ENCODE data around the gene TGFBR1.

TGFBR1 gene

GRCh38 chr9:99108131-99108530 is 3.2 kb downstream of the TGFBR1 start:
- DNase-seq, result no peak

- peak; percentile 77 for DNase-seq
Observed at GRCh38 chr9:99109522-99109921, 4.6 kb downstream of the TGFBR1 start.

- DNase-seq, result no peak
Observed at GRCh38 chr9:99112750-99113413, 8.0 kb downstream of the TGFBR1 start.

- no peak for DNase-seq
Observed at GRCh38 chr9:99113414-99114048, 8.6 kb downstream of the TGFBR1 start.

GRCh38 chr9:99114049-99114440 is 9.1 kb downstream of the TGFBR1 start:
- DNase-seq, result no peak

GRCh38 chr9:99114846-99115500 is 10.1 kb downstream of the TGFBR1 start:
- DNase-seq, result no peak

GRCh38 chr9:99116003-99116411 is 11.1 kb downstream of the TGFBR1 start:
- DNase-seq, result peak; percentile 38

GRCh38 chr9:99118782-99119466 is 14.0 kb downstream of the TGFBR1 start:
- DNase-seq, result no peak

GRCh38 chr9:99119976-99120655 is 15.2 kb downstream of the TGFBR1 start:
- no peak for DNase-seq

GRCh38 chr9:99121604-99122003 is 16.7 kb downstream of the TGFBR1 start:
- DNase-seq, result no peak

- no peak for DNase-seq
Observed at GRCh38 chr9:99124534-99125255, 19.8 kb downstream of the TGFBR1 start.

GRCh38 chr9:99125446-99125845 is 20.5 kb downstream of the TGFBR1 start:
- no peak for DNase-seq

GRCh38 chr9:99126312-99126711 is 21.4 kb downstream of the TGFBR1 start:
- peak; percentile 24 for DNase-seq

GRCh38 chr9:99127356-99128132 is 22.6 kb downstream of the TGFBR1 start:
- peak; percentile 85 for DNase-seq

GRCh38 chr9:99128133-99128406 is 23.2 kb downstream of the TGFBR1 start:
- DNase-seq, result no peak

- no peak for DNase-seq
Observed at GRCh38 chr9:99129091-99129490, 24.2 kb downstream of the TGFBR1 start.

- DNase-seq, result no peak
Observed at GRCh38 chr9:99130069-99130468, 25.2 kb downstream of the TGFBR1 start.

- DNase-seq, result no peak
Observed at GRCh38 chr9:99133145-99133544, 28.2 kb downstream of the TGFBR1 start.

GRCh38 chr9:99134893-99135341 is 30.0 kb downstream of the TGFBR1 start:
- DNase-seq, result peak; percentile 85

GRCh38 chr9:99135456-99135855 is 30.5 kb downstream of the TGFBR1 start:
- DNase-seq, result no peak

- DNase-seq, result no peak
Observed at GRCh38 chr9:99137225-99137624, 32.3 kb downstream of the TGFBR1 start.

- no peak for DNase-seq
Observed at GRCh38 chr9:99137891-99138290, 33.0 kb downstream of the TGFBR1 start.
